HG02938 (cell line): ENCODE data around the gene DPM2.

Source experiments
- ATAC-seq: cut with Tn5 transposase; IDR thresholded peaks from one replicate; pipeline ENCODE4 v1.9.1; 2021; ENCODE audit warnings: mild to moderate bottlenecking, moderate library complexity; ENCODE audit not compliant: unreplicated experiment

DPM2 gene

DNA sequence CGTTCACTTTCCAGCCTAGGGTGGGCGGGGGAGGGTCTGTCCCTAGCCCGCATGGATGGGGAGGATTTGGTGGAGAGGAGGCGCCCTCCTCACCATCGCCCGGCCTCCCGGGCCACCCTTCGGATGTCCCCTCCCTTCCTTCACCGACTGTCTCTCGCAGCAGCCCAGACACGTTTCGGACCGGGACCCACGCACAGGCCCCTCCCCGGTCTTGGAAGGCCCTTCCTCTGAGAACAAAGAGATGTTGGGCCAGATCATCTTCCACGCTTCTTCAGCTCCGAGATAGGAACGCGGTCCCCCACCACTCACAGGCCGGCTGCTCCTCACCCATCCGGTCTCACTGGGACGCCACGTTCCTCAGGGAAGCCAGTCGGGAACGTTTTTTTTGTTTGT is 640 bp upstream of the DPM2 start:
- no peak for ATAC-seq

DNA sequence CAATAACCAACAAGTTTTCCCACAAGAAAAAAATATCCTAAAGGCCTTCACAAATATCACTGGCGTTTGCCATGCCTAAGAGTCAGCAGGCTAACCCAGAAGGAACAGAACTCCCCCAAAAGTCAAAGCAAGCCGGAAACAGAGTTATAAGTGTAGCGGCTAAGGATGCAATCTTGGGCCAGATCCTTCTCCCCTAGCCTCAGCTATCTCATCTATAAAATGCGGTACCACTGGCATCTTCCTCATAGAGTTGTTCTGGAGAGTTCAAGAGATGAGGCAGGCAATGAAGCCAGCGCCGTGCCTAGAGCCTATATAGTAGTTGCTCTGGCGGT is 632 bp downstream of the DPM2 start:
- no peak for ATAC-seq

DNA sequence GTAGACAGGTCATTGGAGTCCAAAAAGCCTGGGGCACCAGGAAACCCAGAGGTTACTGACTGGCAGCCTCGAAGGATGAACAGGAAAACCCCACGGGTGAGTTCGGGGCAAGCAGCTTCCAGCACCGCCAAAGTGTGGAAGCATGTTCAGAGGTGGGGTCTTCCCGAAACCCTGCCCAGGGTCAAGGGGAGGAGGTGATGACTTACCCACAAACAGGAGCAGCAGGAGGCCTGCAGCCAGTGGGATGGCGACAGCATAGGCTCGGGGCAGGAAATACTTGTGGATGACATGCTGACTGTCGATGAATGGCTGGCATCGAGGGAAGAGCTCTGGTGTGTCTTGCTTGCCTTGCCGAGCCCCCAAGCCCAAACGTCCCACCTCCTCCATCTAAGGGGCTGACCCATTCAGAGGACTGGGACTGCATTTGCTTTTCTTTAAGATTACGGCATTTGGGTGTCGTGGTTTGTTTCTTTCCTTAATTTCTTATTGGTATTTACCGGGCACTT is 1.3 kb downstream of the DPM2 start:
- ATAC-seq, result no peak

DNA sequence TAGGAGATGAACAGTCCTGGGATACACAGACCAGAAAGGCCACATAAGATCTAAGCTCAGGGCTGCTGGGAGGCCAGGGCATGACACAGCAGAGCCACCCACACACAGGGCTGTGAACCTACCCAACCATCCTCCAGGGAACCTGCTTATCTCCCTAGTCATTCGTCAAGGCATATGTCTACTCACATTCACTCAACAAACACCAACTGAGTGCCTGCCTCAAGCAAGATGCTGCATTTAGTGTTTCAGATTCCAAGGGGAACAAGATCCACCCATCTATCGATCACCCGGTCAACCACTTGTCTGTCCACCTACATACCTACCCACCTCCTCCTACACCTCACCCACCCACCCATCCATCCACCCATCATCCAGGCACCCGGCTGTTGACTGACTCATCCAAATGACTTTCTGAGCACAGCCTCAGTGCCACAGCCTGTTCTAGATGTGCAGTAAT is 1.9 kb downstream of the DPM2 start:
- no peak for ATAC-seq

DNA sequence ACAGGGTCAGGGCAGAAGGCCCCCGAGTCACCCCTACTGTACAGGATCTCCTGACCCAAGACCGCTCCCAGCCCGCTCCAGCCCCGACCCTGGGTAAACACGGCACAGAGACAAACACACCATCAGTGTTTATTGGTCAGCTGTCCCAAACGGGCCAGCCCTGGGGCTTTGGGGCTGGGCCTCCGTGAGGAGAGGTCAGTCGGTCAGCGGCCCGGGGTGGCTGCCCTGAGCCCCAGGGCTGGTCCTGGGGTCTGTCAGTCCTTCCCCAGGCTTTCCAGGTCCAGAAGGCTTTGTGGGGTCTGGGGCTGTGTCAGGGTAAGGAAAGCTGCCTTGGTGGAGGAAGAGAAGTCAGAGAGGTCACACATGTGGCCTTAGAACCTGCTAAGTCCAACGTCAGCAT is 2.7 kb downstream of the DPM2 start:
- no peak for ATAC-seq

DNA sequence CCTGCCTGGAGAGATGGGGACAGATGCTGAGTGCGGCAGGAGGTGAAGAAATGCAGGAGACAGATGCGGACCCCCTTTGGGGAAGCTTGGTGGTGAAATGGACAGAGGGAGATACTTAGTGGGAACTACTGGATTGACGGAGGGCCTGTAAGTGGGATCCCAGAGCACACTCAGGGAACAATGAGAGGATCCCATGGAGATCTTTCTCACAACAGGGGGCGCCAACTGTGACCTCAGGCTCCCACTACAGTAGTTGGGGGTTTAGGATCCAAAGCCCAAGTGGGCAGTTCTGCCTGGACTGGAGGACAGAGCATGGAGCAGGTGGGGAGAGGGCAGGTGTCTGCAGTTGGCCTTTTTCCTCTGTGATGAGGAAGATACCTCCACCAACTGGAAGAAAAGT is 3.4 kb downstream of the DPM2 start:
- ATAC-seq, result no peak

DNA sequence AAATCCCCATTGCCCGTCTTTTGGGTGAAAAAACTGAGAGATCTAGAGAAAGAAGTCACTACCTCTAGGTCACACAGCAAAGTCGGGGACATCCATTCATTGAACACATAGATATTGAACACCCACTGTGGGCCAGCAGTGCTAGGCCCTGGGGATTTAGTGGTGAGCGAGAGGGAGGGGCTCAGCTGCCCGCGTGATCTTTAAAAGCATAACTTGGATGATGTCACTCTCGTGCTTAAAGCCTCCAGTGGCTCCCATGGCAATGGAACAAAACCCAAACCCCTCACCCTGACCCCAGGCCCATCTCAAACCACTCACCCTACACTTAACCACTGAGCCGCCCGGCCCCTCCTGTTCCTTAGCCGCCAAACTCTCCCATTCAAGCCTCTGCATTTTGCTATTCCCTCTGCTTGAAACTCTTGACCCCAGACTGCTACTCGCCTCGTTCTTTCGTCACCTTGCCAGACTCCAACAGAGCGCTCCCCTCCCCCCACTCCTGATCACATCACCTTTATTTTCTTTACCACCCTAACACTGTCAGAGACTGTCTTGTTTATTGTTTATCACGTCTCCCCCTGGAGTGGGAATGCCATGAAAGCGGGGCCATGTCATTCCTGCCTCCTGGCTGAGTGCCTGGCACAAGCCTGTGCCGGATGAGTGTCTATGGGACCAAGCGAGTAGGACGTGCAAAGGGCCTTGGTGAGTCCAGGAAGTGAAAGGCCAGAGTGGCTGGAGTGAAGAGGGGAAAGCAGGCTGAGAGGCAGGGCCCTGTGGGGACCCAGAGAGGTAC is 6.4 kb downstream of the DPM2 start:
- no peak for ATAC-seq

DNA sequence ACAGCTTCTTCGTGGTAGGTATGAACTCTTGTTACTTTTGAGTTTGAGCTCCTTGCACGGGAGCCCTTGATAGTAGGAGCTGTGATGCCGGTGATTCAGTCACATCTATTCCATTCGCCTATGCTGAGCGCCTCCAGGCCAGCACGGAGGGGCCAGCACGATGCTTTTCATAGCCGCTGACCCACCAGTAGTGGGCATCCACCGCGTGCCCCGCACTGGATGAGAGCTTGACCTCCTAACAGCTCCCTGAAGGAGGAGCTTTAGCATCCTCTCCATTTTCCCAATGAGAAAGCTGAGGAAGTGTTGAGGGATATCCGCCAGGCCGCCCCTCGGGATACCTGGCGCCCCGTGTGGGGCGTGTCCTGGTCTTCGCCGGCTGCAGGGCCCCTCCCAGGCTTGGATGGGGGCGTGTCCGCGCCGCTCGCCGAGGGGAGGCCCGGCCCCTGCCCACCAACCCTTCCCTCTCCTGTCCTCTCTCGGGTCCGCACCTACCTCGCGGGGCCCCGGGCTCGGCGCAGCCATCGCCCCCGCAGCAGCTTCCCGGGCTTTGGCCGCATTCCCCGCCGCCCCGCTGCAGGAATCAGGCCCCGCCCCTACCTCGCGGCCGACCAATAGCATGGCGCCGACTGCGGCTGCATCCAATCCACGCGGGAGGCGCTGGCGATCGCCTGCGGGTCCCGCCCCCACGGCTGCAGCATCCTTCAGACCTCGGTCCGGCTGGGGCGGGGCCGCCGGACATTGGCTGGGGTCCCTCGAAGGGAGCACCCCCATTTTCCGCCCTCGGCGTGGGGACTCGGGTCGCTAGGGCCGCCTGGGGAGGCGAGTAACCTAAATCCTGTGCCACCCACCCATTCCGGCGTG is 7.2 kb downstream of the DPM2 start, which contains the start of gene PIP5KL1:
Gene PIP5KL1 (minus strand): TSS at position 547 of the 861 bp plus-strand sequence. CDS start 25 bp downstream, at position 522.
- ATAC-seq, result peak; percentile 66

DNA sequence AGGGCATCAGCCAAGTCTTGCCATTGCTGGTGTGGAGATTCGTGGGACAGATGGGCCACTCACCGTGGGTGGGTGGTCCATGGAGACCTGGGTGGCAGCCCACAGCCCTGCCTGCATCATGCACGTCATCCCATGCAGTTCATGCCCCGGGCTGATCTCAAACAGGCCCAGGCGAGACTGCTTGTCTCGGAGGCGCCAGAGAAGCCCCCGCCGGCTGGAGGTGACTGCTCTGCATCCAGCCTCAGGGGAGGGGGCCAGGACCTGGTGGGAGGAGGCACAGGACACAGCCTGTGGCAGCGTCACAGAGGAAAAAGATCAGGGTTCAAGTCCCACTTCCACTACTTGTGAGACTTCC is 8.1 kb downstream of the DPM2 start:
- no peak for ATAC-seq

DNA sequence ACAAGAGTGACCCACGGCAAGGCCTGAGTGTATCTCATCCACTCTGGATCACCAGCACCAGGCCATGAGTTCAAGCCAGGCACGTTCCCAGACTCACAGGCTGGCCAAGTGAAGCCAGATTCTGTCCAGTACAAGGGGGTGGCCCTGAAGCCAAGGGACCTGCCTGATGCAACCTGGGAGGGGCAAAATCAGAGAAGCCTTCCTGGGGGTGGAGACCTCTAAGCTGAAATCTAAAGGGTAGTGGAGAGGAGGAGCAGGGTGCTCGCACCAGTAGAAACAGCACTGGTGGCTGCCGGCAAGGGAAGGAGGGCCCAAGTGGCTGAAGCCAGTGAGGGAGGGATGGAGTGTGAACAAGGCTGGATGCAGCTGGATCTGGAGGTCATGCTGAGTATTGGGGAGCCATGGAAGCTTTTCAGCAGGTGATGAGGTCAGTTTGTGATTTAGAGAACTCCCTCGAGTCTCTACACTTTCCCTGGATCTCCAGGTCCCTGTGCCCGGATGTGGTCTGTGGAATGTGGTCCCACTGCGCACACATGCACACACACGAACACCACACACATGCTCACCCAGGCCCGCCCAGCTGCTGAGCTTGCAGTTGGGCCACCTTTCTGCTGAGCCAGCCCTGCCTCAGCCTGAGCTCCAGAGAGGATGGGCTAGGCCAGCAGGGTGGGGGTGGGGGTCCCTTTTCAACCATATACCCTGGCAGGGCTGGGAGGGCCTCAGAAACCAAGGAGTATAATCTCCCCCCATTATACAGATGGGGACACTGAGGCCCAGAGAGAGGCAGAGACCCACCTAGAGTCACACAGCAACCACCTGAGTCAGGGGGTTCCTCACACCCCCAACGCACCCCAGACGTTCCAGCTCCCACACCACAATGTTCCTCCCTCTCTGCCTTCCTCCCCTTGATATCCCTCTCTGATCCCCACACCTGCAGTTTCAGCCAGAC is 8.7 kb downstream of the DPM2 start:
- no peak for ATAC-seq

DNA sequence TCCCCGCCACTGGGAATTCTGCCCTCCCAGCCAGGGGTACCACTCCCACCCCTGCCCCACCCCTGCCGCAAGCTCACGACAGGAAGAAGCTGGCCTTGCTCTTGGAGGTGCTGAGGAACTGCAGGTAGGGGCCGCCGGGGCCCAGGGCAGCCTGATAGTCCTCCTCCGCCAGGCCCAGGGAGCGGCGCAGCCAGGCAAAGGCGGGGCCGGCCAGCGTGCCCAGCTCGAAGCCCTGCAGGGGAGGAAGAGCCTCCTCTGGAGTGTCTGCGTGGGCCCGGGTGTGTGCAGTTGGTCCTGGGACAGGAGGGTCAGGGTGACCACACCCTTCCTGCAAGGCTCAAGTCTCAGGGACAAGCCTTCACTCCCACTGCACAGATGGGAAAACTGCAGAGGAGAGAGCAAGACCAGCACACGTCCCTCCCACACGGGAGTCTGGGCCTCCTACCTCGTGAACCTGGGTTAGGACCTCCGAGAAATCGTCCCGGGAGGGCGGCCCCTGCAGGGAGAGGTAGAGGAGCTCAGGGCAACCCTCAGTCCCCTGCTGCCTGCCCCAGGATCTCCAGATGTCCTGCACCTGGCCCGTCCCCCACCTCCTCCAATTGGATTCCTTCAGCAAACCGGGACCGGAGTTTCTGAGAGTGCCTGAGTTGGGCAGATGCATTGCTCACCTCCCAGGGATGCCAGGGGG is 9.5 kb downstream of the DPM2 start:
- ATAC-seq, result no peak

DNA sequence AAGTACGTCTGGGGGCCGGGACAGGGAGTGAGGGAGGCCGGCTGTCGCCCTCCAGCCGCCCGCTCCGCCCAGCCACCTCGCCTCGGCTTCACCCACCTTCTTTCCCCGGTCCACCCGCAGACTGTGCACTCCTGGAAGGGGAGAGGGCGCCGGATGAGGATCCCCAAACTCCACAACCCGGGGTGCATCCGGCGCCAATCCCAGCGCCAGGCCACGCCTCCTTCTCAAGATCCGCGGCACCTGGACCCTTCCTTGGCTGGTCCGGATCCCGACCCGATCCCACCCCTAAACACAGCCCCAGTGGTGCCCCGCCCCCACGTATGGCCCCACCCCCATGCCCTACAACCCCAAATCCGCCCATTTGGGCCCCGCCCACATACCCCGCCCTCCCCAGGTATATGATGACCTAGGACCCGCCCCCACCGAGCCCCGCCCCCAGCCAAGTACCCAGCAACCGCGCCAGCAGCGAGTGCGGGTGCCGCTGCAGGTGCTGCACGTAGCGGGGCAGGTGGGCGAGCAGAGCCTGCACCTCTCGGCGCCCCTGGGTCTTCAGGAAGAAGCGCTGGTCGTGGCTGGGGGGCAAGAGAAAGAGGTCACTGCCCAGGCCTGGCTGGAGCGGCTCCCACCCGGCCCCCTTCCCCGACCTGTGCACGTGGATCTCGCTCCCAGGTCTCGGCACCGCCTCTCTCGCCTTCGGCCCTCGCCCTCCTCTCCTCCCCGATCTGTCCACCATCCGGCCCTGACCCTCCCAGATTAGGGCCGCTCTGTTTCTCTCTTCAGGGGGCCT is 10.3 kb downstream of the DPM2 start:
- ATAC-seq, result no peak

DNA sequence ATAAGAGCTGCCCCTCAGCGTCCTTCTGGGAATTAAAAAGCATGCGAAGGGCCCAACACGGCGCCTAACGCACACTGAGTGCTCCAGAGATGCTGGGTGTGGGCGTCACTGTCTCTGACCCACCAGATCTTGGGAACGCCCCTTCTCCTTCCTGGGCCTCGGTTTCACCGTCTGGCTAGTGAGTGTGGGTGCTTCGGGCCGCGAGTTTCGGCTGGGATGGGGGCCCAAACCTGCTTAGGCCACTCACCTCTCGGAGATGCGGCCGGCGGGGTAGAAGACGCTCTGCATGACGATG is 10.8 kb downstream of the DPM2 start:
- ATAC-seq, result no peak

DNA sequence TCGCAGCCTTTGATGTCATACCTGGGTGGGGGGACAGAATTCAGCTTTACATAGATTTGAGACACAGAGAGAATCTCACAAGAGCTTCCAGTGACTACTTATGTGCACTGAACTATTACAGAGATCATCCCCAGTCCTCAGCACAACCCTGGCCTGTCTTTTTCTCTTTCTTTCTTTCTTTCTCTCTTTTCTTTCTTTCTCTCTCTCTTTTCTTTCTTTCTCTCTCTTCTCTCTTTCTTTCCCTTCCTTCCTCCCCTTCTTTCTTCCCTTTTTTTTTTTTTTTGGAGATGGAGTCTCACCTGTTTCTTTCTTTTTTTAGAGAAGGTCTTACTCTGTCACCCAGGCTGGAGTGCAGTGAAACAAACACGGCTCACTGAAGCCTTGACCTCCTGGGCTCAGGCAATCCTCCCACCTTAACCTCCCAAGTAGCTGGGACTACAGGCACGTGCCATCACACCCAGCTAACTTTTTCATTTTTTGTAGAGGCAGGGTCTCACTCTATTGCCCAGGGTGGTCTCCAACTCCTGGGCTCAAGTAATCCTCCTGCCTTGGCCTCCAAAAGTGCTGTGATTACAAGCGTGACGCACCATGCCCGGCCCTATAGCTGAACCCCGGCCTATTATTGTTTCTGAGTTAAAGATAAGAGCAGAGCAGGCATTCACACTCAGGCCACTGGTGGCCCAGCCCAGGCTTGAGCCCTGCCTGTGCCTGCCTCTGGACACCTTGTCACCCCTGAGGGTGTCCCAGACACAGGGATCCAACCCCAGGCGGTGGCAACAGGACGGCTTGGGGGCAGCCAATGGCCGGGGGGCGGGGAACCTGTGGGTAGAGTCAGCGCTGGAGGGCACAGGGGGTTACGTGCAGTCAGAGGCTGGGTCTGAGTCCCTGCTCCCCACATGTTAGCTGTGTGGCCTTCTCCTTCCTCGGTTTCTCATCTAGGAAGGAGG is 11.4 kb downstream of the DPM2 start:
- no peak for ATAC-seq

DNA sequence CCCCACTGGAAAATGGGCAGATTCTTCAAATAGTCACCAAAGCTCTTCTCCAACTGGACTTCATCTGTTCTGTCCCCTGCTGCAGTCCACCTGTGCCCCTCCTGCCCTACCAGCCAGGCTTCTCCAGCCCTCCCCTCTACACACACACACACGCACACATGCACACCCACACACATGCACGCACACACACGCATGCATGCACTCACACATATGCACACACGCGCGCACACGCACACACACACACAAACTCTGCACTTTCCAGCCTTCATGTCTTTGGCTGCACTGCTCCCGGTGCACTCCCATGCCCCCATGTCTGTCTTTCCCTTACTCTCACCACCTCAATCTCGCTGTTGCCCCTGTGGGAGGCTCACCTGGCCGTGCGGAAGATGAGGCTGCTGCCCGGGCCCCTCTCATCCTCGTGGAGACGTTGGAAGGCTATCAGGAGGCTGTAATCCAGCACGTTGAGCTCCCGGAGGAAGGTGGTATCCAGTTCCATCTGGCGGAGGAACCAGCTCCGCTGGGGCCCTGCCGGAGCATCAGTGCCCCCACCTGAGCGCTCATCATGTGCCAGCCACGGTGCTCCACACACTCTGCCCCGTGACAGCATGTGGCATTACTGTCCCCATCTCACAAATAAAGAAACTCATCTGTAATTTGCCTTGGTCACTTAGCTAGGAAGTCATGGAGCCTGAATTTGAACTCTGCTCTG is 12.8 kb downstream of the DPM2 start:
- no peak for ATAC-seq

DNA sequence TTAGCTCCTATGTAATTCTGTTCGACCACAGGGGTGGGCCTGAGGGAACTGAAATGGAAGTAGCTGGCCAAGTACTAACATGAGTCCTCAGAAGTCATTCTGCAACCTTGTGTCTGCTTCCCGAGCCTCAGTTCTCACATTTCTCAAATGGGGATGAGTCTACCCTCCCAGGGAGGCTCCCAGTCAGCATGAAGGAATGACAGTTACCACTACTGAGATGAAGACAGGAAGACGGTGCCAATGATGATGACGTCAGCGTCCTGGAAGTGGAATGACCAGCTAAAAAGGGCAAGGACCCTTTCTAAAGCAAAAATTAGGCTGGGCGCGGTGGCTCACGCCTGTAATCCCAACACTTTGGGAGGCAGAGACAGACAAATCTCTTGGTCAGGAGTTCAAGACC is 13.9 kb downstream of the DPM2 start:
- ATAC-seq, result no peak

DNA sequence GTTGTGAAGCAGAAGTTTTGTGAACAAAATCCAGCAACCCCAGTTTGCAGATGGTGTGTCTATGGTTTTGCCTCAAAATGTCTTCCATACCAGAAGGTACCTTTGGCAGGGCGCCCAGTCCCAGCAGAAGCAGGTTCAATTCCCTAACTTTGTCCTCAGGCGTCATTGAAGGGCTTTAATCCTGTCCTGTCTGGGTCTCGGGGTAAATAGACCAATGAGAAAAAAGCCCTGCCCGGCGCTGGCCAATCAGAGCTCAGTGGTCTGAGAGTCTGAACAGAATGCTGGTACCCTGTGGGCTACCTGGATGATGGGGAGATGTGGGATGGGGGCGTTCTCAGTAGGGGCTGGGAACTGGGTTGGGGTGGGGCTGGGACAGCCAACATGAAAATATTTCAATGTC is 14.6 kb downstream of the DPM2 start:
- no peak for ATAC-seq

DNA sequence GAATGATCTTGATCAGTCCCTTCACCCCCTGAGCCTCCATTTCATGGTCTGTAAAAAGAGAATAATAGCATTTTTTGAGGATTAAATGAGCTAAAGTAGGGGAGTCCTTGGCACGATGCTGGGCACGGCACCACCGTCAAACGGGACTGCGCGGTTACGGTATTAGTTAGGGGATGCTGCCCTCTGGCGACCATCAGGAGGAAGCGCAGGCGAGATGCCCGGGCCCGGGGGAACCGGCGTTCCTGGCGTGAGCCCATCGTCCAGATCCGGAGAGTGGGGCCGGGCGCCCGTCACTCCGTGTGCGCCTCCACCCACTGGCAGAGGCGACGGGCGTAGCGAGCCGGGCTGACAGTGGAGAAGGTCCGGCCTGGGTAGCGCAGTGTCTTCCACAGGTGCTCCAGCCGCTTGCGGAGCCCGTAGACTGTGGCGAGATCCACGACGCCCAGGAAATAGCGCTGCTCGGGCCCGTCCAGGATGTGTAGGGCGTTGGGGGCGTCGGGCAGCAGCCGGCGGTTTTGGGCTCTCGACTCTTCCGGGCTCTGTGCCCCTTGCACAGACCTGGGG is 16.0 kb downstream of the DPM2 start:
- no peak for ATAC-seq
